SU-DHL-6 (cell line): ENCODE measurements around the gene DDAH2.

Source experiments
- H2AFZ ChIP-seq: fragments of 200-600 bp; sonication (generic); 2 replicates; pipeline ENCODE4 v1.6.1; 2014; ENCODE audit warnings: low read depth, mild to moderate bottlenecking, moderate library complexity, mixed read lengths, antibody characterized with exemption, low read length; ENCODE audit not compliant: severe bottlenecking
- H3F3A ChIP-seq: fragments of 200-600 bp; shearing (Covaris generic); 2 replicates; pipeline ENCODE4 v1.6.0; 2016; ENCODE audit warnings: antibody characterized with exemption, mild to moderate bottlenecking; ENCODE audit not compliant: insufficient read depth
- H3K27ac ChIP-seq: fragments of 200-600 bp; sonication (generic); 2 replicates; pipeline ENCODE4 v1.5.1; 2016; ENCODE audit warnings: low read depth, mild to moderate bottlenecking, low read length, moderate library complexity, mixed read lengths
- H3K27me3 ChIP-seq: fragments of 200-600 bp; sonication (generic), shearing (Covaris generic); 2 replicates; pipeline ENCODE4 v1.6.0; 2014; ENCODE audit warnings: mild to moderate bottlenecking, low read length
- H3K36me3 ChIP-seq: fragments of 200-600 bp; sonication (generic); 2 replicates; pipeline ENCODE4 v1.6.1; 2014; ENCODE audit warnings: mild to moderate bottlenecking, low read length, mixed read lengths
- H3K4me2 ChIP-seq: fragments of 300-600, 200-600 bp; shearing (Covaris generic), sonication (generic); 2 replicates; pipeline ENCODE4 v1.6.0; 2014; ENCODE audit warnings: low read length, low read depth, mild to moderate bottlenecking; ENCODE audit not compliant: poor library complexity, severe bottlenecking
- H3K4me3 ChIP-seq: fragments of 200-600 bp; sonication (generic); 2 replicates; pipeline ENCODE4 v1.5.1; 2014; ENCODE audit warnings: antibody characterized with exemption, low read length, mild to moderate bottlenecking, mixed read lengths; ENCODE audit not compliant: insufficient read depth, poor library complexity, severe bottlenecking
- H3K79me2 ChIP-seq: fragments of 200-600 bp; sonication (generic); 2 replicates; pipeline ENCODE4 v1.6.1; 2014; ENCODE audit warnings: mild to moderate bottlenecking, low read length, moderate library complexity; ENCODE audit not compliant: insufficient read depth
- H3K9ac ChIP-seq: fragments of 200-600 bp; sonication (generic); 2 replicates; pipeline ENCODE4 v1.7.0; 2014; ENCODE audit warnings: mild to moderate bottlenecking, low read length
- H3K9me2 ChIP-seq: fragments of 200-600 bp; sonication (generic); replicated peaks from 2 replicates; pipeline ENCODE4 v1.6.1; 2014; ENCODE audit warnings: low read length; ENCODE audit not compliant: insufficient read depth
- H3K9me3 ChIP-seq: fragments of 200-600 bp; sonication (generic); 2 replicates; pipeline ENCODE4 v1.6.1; 2014; ENCODE audit warnings: low read length, mixed read lengths; ENCODE audit not compliant: insufficient read depth
- H4K20me1 ChIP-seq: fragments of 200-600 bp; sonication (generic); 2 replicates; pipeline ENCODE4 v1.6.1; 2014; ENCODE audit warnings: low read depth, mild to moderate bottlenecking, antibody characterized with exemption, low read length, moderate library complexity, mixed read lengths
- CTCF ChIP-seq: fragments of 200-600 bp; sonication (generic); IDR thresholded peaks from one replicate; pipeline ENCODE4 v1.5.1; 2017; ENCODE audit warnings: antibody characterized with exemption, mild to moderate bottlenecking, low read length, moderate library complexity; ENCODE audit not compliant: insufficient read depth, poor library complexity, severe bottlenecking
- EZH2phosphoT487 ChIP-seq: fragments of 200-600 bp; sonication (generic), shearing (Covaris generic); conservative IDR thresholded peaks from 2 replicates; pipeline ENCODE4 v1.6.1; 2018; ENCODE audit warnings: mild to moderate bottlenecking, antibody characterized with exemption, low read length, moderate library complexity, mixed read lengths

Gene DDAH2

GRCh38 chr6:31744422-31744821 lies 15.3 kb upstream of the DDAH2 start:
- no peaks in the 10 kb centered on the region for H3K27me3 ChIP-seq
- H3K4me3 ChIP-seq, result no peak overlapping the region
- H3K9ac ChIP-seq, result no peak overlapping the region
- no peaks in the 10 kb centered on the region for H4K20me1 ChIP-seq
- H2AFZ ChIP-seq, result no peak overlapping the region
- peaks cover 20% of the 10 kb centered on the region for H3K36me3 ChIP-seq
- no peaks in the 10 kb centered on the region for H3K9me2 ChIP-seq
- H3K27ac ChIP-seq, result no peak overlapping the region
- TF ChIP-seq EZH2phosphoT487 (no peak), CTCF (no peak)
- no peak overlapping the region for H3K4me2 ChIP-seq
- H3K79me2 ChIP-seq, result peaks cover 11% of the 10 kb centered on the region; the same call in 1 of the 2 replicates
- H3K9me3 ChIP-seq, result no peaks in the 10 kb centered on the region
- peaks cover 28% of the 10 kb centered on the region for H3F3A ChIP-seq

- Histone ChIP-seq H3F3A (peaks cover 44% of the 10 kb centered on the region), H3K27me3 (no peaks in the 10 kb centered on the region), H3K27ac (no peak overlapping the region), H3K4me2 (no peak overlapping the region), H3K9me2 (no peaks in the 10 kb centered on the region), H3K9me3 (no peaks in the 10 kb centered on the region), H2AFZ (no peak overlapping the region), H3K9ac (no peak overlapping the region), H3K4me3 (no peak overlapping the region), H3K36me3 (peaks cover 18% of the 10 kb centered on the region), H3K79me2 (peaks cover 11% of the 10 kb centered on the region; the same call in 1 of the 2 replicates), H4K20me1 (no peaks in the 10 kb centered on the region)
- TF ChIP-seq CTCF (no peak), EZH2phosphoT487 (no peak)
Measured at GRCh38 chr6:31742894-31743293, 13.8 kb upstream of the DDAH2 start.

- peaks cover 54% of the 10 kb centered on the region for H3F3A ChIP-seq
- peaks cover 13% of the 10 kb centered on the region for H3K79me2 ChIP-seq
- no peaks in the 10 kb centered on the region for H3K27me3 ChIP-seq
- no peak overlapping the region for H3K4me2 ChIP-seq
- no peak for TF ChIP-seq EZH2phosphoT487
- no peak for TF ChIP-seq CTCF
- no peaks in the 10 kb centered on the region for H3K9me3 ChIP-seq
- H2AFZ ChIP-seq, result no peak overlapping the region
- no peak overlapping the region for H3K4me3 ChIP-seq
- H3K9ac ChIP-seq, result no peak overlapping the region; the same call in 1 of the 2 replicates
- peaks cover 17% of the 10 kb centered on the region for H3K36me3 ChIP-seq
- H3K9me2 ChIP-seq, result no peaks in the 10 kb centered on the region
- 0 out of 2 replicates have a peak overlapping the region, but pooled peaks have one; percentile 11 for H3K27ac ChIP-seq
- H4K20me1 ChIP-seq, result no peaks in the 10 kb centered on the region
Measured at GRCh38 chr6:31741815-31742214, 12.7 kb upstream of the DDAH2 start.
